Activated CD4-positive, alpha-beta T cell treated with anti-CD3 and anti-CD28 coated beads, Interleukin-2, amount 50 U/mL, for 16 hours (primary cell): ENCODE data around the gene RIPPLY1.
"Not testable (repeated sequence)": the region's sequence is repeated elsewhere in the genome, so short reads cannot be mapped to it uniquely, and the experiment has no call there.

Experiments
- DNase-seq: peaks from one replicate; pipeline ENCODE4 v3.0.0-alpha.2; 2020

Gene RIPPLY1

DNA sequence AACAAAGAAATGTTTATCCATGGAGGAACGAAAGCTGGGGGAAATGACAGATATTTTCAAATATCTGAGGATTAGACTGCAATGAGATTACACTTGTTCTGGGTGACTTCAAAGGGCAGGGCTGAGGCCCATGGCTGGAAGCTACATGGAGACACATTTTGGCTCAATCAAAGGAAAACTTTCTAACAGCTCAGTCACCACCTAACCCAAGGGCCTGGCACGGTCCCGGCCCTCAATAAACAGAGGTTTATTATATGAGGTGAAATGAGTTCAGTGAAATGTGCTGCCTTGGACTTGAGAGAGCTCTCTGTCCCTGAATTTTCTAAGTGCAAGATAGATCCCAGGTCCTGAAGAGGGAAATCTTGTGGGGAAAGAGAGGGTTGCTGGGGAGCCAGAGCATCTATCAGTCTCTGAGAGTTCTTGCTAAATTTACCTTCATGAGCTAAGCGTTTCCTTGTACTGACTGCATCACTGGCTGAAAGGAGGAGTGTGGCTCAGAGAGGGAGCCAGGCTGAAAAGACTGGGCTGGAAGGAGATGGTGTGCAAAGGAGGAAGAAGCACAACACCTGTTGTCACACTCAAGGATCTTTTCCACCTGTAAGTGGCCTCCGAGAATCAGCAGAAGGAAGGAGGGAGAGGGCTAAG is 2.0 kb upstream of the RIPPLY1 start:
- DNase-seq, result no peak

DNA sequence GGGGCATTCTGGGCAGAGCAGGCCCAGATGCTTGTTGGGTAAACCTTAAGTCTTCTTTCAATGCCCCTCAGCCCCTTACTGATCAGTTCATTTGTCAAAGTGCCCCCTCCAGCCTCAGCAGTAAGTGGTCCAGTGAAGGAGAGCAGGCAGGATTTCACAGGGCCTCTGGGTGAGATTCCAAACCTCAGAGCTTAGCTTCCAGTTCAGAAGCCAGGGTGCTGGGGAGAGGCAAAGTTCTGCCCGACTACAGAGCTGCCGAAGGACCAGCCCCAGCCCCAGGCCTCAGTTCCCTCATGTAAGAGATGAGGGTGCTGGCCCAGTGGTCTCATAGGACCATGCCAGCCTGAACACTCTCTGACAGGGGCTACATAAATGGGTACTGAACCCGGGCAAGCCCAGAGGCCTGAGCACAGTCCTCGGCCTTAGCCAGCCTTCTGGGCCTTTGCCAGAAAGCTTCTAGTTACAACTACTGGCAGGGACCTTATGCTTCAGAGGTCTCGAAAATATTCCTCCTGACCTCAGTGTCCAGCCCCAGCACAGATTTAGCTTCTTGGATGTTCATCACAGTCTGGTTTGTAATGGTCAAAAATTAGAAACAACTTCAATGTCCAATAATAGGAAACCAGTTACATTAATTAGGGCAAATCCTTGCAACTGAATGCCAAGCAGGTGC is 851 bp upstream of the RIPPLY1 start:
- DNase-seq, result no peak

DNA sequence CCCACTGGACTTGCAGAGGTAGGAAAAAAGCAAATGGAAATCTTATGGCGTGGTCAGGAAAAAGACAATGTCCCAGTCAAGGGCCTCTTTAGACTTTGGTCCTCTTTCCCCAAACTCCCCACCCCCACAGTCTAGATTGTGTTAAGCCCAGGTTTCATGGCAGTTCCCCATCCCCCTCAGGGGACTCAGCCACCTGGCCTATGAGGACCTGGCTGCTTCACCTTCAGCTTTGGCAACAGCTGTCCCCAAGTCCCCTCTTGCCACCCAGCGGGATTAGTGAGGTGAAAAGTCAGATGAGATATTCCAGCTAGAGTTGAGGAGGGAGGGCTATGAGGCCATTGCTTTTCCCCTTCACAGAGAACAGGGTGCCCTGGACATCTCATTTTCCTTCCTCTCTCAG is 457 bp downstream of the RIPPLY1 start:
- DNase-seq, result no peak

DNA sequence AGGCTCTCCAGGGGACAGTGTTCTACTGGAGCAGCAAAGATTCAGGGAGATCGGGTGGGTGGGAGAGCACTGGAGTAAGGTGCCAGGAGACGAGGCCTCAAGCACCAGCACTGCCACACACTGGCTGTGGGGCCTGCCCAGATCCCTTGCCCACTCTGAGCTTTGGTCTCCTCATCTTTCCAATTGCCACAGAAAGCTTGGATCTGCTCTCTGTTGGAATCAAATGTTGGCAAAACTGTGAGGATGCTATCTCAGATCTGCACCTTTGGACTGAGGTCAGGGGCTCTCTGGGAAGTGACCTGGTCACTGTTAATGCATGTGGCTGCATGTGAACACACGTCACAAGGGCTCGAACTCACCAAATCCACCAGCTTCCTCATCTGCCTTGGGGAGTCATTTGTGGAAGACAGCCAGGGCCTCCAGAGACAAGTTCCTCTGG is 1.3 kb downstream of the RIPPLY1 start:
- no peak for DNase-seq

DNA sequence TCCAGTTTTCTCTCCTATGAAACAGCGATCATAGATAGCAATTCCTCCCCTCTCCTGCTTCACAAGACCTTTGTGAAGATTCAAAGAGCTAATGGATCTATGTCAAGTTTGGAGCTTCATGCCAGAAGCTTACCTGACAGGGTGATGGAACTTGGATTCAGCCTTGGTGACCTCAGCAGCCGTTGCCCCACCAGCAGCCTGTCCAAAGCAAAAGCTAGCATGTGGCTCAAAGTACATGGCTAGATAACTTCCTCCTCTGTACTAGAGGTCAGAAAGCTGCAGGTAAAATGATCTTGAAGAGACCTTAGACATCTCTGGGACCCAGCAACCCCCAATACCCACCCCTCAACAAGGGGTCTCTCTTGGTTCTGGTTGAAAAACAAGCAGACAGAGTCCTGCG is 1.8 kb downstream of the RIPPLY1 start:
- no peak for DNase-seq

DNA sequence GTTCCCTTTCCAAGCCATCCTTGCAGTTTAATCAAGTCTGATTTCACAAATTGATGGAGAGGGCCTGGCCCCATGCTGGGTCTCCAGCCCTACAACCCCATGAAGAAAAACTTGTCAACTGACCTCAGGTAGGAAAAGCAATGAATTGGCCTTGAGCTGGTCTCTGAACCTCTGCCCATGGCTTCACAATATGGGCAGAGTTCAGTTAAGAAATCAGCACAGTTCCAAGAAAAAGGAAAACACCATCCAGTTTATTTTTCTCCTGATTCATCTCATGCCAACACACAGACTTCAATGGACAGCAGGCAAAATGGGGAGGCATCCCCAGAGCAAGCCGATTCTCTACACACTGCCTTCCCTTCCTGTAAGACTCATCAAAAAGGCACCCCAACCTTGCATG is 3.3 kb downstream of the RIPPLY1 start:
- DNase-seq, result no peak

DNA sequence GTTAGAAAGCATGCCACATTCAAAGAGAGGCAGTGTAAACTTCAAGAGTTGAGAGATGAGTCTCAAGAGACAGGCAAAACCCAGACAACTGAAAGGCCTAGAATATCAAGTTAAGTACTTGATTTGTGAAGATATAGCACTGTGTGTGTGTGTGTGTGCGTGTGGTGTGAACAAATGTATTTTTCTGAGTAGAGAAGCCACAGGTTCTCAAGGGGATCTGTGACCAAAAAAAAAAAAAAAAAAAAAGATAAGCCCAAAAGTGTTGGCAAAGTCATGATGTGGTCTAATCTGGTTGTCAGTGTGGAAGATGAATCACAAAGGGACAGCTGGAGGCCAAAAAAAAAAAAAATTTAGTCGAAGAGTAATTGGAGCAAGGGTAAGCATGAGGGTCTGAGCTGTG is 3.9 kb downstream of the RIPPLY1 start:
- DNase-seq, result no peak

DNA sequence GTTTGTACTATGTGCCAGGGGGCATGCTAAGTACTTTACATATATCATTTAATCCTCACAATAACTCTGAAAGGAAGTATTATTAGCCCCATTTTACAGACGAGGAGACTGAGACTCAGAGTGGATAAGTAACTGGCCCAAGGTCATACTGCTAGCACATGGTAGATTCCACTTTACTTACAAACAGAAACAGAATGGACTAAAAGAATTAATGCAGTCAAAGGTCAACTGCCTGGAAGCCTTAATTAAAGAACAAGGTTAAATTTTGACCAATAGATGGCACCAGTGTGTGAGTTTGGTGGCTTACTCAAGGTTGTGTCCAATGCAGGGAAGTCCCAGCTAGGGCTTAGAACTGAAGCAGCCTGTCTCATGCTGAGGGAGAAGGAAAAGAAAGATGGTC is 4.7 kb downstream of the RIPPLY1 start:
- peak; percentile 56 for DNase-seq

DNA sequence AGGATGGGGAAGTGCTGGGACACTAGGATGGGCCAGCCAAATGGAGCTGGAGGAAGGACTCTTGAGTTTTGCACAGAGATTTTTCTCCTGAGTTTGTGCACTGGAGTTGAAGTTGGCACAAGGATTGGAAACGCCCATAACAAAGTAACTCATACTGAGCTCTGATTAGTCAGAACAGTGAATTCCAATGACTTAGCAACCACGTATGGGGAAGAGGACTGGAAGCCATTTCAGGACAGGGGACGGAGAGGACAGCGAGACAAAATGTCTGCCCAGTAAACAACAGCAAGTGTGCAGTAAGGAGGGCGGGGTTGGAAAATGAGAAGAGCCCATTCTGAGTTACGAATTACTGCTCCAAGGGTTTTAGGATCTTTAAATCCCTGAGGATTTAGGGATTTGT is 5.9 kb downstream of the RIPPLY1 start:
- no peak for DNase-seq

DNA sequence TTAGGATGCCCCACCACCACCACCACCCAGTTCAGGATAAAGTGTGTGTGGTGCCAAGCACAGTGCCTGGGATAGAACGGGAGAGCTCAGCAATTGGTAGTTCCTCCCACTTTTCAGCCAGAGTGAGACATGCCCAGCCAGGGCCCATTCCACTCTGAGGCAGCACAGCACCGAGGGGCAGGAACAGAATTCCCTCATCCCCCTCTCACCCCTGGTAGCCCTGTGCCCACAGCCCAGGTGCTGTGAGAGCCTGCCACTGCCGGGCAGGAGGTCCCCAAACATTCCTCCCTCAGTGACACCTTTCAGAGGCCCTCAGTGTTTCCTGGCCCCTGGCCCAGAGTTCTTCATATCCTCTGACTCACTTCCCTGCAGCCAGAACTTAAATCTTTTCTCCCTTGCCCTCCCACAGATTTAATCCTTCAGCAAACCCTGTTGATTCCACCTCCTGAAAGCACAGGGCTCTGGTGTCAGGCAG is 8.1 kb downstream of the RIPPLY1 start:
- DNase-seq, result no peak

DNA sequence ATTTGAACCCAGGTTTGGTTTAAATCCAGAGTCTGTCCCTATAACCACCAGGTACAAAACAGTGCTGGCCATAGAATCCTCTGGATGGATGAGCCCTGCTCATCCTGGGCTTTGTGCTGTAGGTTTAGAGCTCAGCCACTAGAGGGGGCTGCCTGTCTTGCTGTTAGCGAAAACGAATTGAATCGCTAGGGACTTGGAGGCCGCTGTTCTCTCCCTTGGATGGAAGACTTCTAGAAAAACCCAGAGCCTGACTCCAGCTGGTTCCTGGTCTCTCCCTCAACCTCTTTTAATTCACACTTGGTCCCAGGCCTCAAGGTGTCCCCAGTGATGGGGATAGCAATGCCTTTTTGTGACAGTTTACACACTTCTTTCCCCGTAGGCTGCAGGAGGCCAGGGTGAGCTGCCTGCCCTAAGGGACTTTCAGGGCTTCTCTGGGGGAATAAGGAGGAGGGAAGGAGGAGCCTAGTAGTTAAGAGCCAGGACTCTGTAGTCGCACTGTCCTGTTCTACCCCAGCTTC is 8.7 kb downstream of the RIPPLY1 start:
- DNase-seq, result peak; percentile 63

DNA sequence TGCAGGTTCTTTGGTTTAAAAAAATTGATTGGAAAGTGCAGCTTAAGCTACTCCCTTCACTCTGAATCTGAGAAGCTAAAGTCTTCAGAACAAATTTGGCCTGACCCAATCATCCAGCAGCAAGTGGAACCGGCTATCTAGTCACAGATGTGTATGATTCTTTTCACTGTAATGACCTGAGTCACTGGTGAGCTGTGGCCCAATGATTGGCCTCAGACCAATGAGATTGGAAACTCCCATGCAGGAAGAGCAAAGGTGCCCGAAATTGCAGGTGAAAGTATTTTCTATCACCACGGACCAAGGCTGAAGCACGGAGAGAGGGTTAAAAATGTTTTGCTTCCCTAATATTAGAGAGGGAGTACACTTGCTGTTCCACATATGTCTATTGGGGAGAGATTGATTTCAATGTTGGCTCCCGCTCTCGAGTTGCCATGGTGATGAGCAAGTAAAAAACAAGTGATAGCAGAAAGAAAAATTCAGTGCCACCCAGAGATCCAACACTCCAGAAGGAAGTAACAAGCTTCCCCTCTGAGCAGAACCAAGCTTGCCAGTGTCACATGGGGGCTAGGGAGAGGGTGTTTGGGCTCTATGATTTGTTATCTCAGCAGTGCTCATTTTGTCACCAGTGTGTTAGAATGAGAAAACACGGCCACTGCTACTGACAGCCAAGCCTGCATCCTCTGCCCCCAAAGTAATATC is 11.2 kb downstream of the RIPPLY1 start:
- DNase-seq, result no peak

DNA sequence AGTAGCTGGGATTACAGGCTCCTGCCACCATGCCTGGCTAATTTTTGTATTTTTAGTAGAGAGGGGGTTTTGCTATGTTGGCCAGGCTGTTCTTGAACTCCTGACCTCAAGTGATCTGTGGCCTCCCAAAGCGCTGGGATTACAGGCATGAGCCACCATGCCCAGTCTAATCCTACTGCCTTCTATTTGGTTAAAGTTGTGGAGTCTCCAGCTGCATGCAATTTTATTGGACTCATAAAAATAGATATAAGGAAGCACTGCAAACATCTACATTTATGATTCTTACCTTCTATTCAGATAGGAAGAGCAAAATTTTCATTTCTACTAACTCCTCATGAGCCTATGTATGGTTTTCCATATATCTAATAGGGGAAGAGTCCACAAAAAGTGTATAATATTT is 13.7 kb downstream of the RIPPLY1 start:
- no peak for DNase-seq

DNA sequence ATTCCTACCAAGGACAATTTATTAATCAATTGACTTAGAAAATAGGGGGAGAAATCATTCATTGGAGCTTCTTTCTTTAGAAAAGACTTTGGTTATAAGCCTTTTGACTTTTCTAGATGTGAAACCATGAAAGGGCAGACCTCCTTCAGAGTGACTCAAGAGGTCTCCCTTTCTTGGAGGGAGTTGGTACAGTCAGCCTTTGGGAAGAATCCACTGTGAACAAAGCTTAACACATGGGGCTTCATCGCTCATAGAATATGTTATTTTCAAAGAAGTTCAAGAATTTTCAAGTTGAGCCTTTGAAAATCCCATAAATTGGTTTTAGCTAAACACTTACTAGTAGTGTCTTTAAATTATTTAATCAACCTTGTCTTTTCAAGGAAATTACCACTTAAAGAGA is 28.0 kb downstream of the RIPPLY1 start:
- DNase-seq, result no peak

DNA sequence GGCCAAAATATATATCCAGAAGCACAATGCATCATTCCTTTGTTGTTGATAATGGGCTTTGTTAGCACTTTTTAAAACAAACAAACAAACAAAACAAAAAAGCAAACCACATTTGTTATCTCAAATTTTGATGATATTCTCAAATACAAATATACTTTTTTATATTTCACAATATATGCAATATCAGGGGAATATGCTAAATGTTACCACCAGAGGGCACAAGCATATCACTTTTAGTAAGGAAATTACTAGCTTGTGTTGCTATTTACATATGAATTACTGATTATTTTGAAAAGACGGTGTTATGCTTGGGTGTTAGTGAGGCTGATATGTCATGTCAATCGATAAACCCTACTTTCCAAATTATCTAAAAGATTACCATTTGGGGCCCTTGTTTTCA is 29.1 kb downstream of the RIPPLY1 start:
- DNase-seq, result peak; percentile 35

DNA sequence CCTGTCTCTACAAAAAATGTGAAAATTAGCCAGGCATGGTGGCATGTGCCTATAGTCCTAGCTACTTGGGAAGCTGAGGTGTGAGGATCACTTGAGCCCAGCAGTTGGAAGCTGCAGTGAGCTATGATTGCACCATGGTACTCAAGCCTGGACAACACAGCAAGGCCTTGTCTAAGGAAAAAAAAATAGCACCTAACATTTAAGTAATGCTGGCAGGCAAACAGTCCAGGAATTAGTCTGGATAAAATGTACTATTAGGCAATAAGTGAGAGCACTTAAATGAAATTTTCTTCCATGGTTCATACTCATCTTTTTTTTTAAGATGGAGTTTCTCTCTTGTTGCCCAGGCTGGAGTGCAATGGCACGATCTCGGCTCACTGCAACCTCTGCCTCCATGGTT is 30.3 kb downstream of the RIPPLY1 start:
- not testable (repeated sequence) for DNase-seq

DNA sequence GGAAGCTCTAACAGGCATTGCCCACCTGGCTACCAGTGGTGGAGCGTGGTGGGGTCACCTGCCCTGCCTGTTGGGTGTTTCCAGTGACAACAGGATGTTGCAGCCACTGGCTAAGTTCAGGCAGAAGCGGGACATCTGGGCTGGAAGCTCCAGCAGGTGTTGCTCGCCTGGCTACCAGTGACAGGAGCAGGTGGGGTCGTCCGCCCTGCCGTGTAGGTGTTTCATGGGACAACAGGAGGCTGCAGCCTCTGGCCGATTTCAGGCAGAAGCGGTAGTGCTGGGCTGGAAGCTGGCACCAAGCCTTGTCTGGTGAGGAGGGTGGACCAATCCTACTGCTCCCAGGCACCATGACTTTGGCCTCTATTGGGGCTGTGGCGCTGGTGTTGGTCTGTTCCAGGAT is 39.4 kb downstream of the RIPPLY1 start:
- no peak for DNase-seq

DNA sequence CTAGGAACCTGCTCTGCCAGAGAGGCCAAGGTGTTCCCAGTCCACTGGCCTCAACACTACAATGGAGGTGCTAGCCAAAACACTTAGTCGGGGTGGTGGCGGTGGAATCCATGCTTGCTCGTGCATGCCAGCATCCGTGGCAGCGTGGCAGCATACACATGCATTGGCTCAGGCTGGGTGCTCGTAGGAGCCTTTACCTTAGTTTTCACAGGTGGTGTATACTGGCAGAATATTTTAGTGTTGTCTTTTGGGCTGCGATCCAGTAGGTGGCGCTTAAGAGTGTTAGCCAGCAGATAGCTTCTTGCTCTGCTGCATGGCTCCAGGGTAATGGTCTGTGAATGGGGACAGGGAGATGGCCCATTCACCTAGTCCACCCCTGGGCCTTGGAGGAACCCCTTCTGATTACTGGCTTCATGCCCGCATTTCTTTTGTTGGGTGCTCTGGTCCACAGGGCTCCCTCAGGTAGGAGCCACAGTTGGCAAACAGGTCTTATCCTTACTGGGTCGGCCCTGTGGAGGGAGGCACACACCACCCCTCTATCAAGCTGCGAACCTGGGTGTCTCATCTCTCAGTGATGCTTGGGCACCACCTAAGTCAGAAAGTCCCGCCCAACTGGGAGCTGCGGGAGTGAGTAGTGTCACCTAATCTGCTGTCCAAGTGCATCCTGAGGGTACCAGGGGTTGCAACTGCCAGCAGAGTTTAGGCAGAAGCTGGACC is 40.0 kb downstream of the RIPPLY1 start:
- peak; percentile 28 for DNase-seq
